Endothelial cell of umbilical vein (primary cell): ENCODE results near the gene IL15. TPM values are rescaled to one million over a fixed set of nuclear protein-coding genes. Genes with fewer than 3 reads are reported as not detected.

Experiments
- BruUV-seq: library from RNA; stranded (reverse); fragments of 400-500 nt; replicated peaks from 2 replicates; lab custom pipeline; 2021; lab: Mats Ljungman, UMichigan
- CTCF ChIA-PET: fragments of 300-600, 350-600 bp; sonication (Branson Sonifier 250); formaldehyde crosslinking; loops from one replicate; lab custom pipeline; 2021; ENCODE audit warnings: antibody characterized with exemption, inconsistent platforms; lab: Charles Lee
- POLR2A ChIA-PET: fragments of 300-600, 350-600 bp; sonication (Branson Sonifier 250); formaldehyde crosslinking; loops from one replicate; lab custom pipeline; 2021; ENCODE audit warnings: antibody characterized with exemption, inconsistent platforms; lab: Charles Lee
- DNase-seq: peaks from one replicate; pipeline ENCODE4 v3.0.0-alpha.2; 2011; ENCODE audit warnings: low read depth, low spot score
- FAIRE-seq: peaks from 2 replicates; lab custom pipeline; 2011; peaks lifted over from hg19 to GRCh38; lab: Jason Lieb, UNC
- H2AFZ ChIP-seq: 2 replicates; pipeline ENCODE4 v1.6.0; 2012; ENCODE audit warnings: low read depth, low read length, control low read depth, inconsistent platforms
- H3K27ac ChIP-seq: 2 replicates; pipeline ENCODE4 v1.5.1; 2011; ENCODE audit warnings: low read depth, mild to moderate bottlenecking, control low read depth, low read length, moderate library complexity; ENCODE audit not compliant: insufficient read depth
- H3K27me3 ChIP-seq, 2 experiments: 2 replicates each; pipeline versions ENCODE4 v1.6.0 to v1.6.1; 2011; ENCODE audit warnings: low read length in 2 of 2, mixed read lengths in 1 of 2; ENCODE audit not compliant: control insufficient read depth in 2 of 2, insufficient read depth in 2 of 2
- H3K36me3 ChIP-seq, 2 experiments: 2 replicates in 1 of 2; 3 replicates in 1 of 2; pipeline ENCODE4 v1.5.1; 2011; ENCODE audit warnings: low read length in 2 of 2, mild to moderate bottlenecking in 1 of 2, moderate library complexity in 1 of 2; ENCODE audit not compliant: control insufficient read depth in 2 of 2, insufficient read depth in 2 of 2; ENCODE audit errors: extremely low read depth in 1 of 2
- H3K4me1 ChIP-seq: 3 replicates; pipeline ENCODE4 v1.5.1; 2011; ENCODE audit warnings: mild to moderate bottlenecking, low read length; ENCODE audit not compliant: control insufficient read depth, insufficient read depth; ENCODE audit errors: extremely low read depth
- H3K4me2 ChIP-seq: 2 replicates; pipeline ENCODE4 v1.6.1; 2011; ENCODE audit warnings: low read length, control low read depth, mixed read lengths; ENCODE audit not compliant: insufficient read depth
- H3K4me3 ChIP-seq, 3 experiments: fragments of 200-600 bp in 1 of 3; sonication (generic), shearing (Covaris generic) in 1 of 3; replicated peaks in 1 of 3; 2 replicates each; pipeline ENCODE4 v1.5.1; 2011 to 2016; ENCODE audit warnings: control low read depth in 3 of 3, low read length in 3 of 3, mild to moderate bottlenecking in 2 of 3, inconsistent platforms in 1 of 3, low read depth in 1 of 3, moderate library complexity in 1 of 3; ENCODE audit not compliant: insufficient read depth in 1 of 3
- H3K79me2 ChIP-seq: 2 replicates; pipeline ENCODE4 v1.6.0; 2012; ENCODE audit warnings: low read length, inconsistent platforms; ENCODE audit not compliant: control insufficient read depth, insufficient read depth
- H3K9ac ChIP-seq: replicated peaks from 2 replicates; pipeline ENCODE3; 2011; ENCODE audit warnings: low read length, control low read depth; ENCODE audit not compliant: insufficient read depth; ENCODE audit errors: extremely low read depth
- H3K9me1 ChIP-seq: replicated peaks from 3 replicates; pipeline ENCODE4 v1.6.0; 2011; ENCODE audit warnings: mild to moderate bottlenecking, low read length; ENCODE audit not compliant: control insufficient read depth, insufficient read depth; ENCODE audit errors: extremely low read depth
- H3K9me3 ChIP-seq: replicated peaks from 2 replicates; pipeline ENCODE4 v1.5.1; 2012; ENCODE audit warnings: low read length, inconsistent platforms; ENCODE audit not compliant: control insufficient read depth, insufficient read depth
- H4K20me1 ChIP-seq: replicated peaks from 2 replicates; pipeline ENCODE3; 2011; ENCODE audit warnings: mild to moderate bottlenecking, low read length; ENCODE audit not compliant: control insufficient read depth, insufficient read depth; ENCODE audit errors: extremely low read depth
- EZH2 ChIP-seq: IDR thresholded peaks from 2 replicates; pipeline ENCODE4 v1.6.1; 2012; ENCODE audit warnings: borderline replicate concordance, low read depth, mild to moderate bottlenecking, moderate library complexity, low read length, inconsistent platforms; ENCODE audit not compliant: severe bottlenecking
- FOS ChIP-seq: IDR thresholded peaks from 2 replicates; pipeline ENCODE4 v1.6.1; 2011; ENCODE audit warnings: mild to moderate bottlenecking, low read length, moderate library complexity, borderline replicate concordance; ENCODE audit not compliant: insufficient read depth
- GATA2 ChIP-seq: IDR thresholded peaks from 2 replicates; pipeline ENCODE4 v1.7.0; 2011; ENCODE audit warnings: low read depth, mild to moderate bottlenecking, moderate library complexity, mixed read lengths, low read length; ENCODE audit not compliant: insufficient read length, insufficient read depth
- JUN ChIP-seq: IDR thresholded peaks from 2 replicates; pipeline ENCODE4 v1.6.1; 2011; ENCODE audit warnings: borderline replicate concordance, low read depth; ENCODE audit not compliant: insufficient read length, insufficient read depth
- MYC ChIP-seq: IDR thresholded peaks from one replicate; pipeline ENCODE4 v1.6.1; 2011; ENCODE audit warnings: mild to moderate bottlenecking, low read depth, low read length
- POLR2A ChIP-seq: IDR thresholded peaks from 2 replicates; pipeline ENCODE4 v1.6.1; 2012; ENCODE audit warnings: low read depth, mild to moderate bottlenecking, control low read depth, low read length
- POLR2AphosphoS5 ChIP-seq: IDR thresholded peaks from 2 replicates; pipeline ENCODE4 v1.6.1; 2012; ENCODE audit warnings: low read depth, mild to moderate bottlenecking, control low read depth, low read length, moderate library complexity; ENCODE audit not compliant: insufficient read depth
- dilution Hi-C: fragments of 300-500 bp; cut with MboI; formaldehyde crosslinking; loops from one replicate; pipeline ENCODE4 v1.15.0; 2019; ENCODE audit warnings: low sequenced_read_pairs; ENCODE audit not compliant: extremely low pct_ligation_motif_present
- intact Hi-C: fragments of 100-400 bp; cut with micrococcal nuclease; formaldehyde crosslinking; loops from one replicate; pipeline ENCODE4 v1.10.0; 2022
- polyA plus RNA-seq, 4 experiments: library from polyadenylated mRNA; depleted of rRNA in 3 of 4; stranded (reverse) in 3 of 4; unstranded in 1 of 4; fragments of >200 nt; gene quantifications; 2 replicates each; pipeline versions ENCODE4 v1.2.1 to v1.2.3, GENCODE V29; 2011 to 2012; ENCODE audit warnings: missing spikeins in 1 of 4
- total RNA-seq: library from RNA; stranded (reverse); gene quantifications from 2 replicates; pipeline ENCODE4 v1.2.3, GENCODE V29; 2021
- TF ChIP-seq, protein P1 (sequence below), 2 donors: IDR thresholded peaks; 1 replicate in 1 of 2; 2 replicates in 1 of 2; pipeline ENCODE4 v1.5.1; 2011; ENCODE audit warnings: low read length in 2 of 2, mild to moderate bottlenecking in 2 of 2, moderate library complexity in 2 of 2, control low read depth in 1 of 2, inconsistent platforms in 1 of 2, low read depth in 1 of 2; ENCODE audit not compliant: insufficient read depth in 1 of 2; ENCODE audit errors: extremely low read depth in 1 of 2
- TF ChIP-seq, protein P2 (sequence below): IDR thresholded peaks from 2 replicates; pipeline ENCODE4 v1.6.1; 2011; ENCODE audit not compliant: insufficient read depth, insufficient read length

Gene IL15
- total and polyA plus RNA-seq, 2 donors (not counting 3 experiments of a cell fraction or from before 2014, with no cell fraction given) = 3.0 to 3.1 TPM

DNA sequence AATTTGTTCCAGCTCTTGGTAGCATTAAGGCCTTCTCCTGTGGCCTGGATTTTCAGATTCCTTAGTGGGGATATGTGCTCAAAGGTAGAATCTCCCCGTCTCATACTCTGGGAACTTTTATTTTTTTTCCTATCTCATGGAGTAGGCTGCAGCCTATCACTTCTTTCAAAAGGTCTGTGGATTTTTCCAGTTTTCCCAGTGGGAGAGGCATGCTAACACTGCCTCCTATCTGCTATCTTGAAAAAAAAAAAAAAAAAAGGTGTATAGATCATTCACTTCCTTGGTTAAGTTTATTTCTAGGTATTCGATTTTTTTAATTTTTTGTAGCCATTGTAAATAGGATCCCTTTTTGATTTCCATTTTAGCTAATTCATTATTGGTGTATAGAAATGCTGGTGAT is 67.1 kb downstream of the IL15 start:
- intact Hi-C loops = loop anchor here (10.0 kb wide), 1 partner anchor 1141 kb away; the partner anchor contains the start of gene INPP4B
- Histone ChIP-seq H2AFZ (no peak overlapping the region), H3K4me2 (no peak overlapping the region), H3K27me3 (no peaks in the 10 kb centered on the region), H3K9me3 (no peaks in the 10 kb centered on the region), H3K9ac (no peak overlapping the region), H3K79me2 (no peaks in the 10 kb centered on the region), H3K9me1 (no peaks in the 10 kb centered on the region), H3K36me3 (no peaks in the 10 kb centered on the region), H4K20me1 (no peaks in the 10 kb centered on the region), H3K27ac (no peak overlapping the region), H3K4me3 (no peak overlapping the region), H3K4me1 (no peaks in the 10 kb centered on the region)
- TF ChIP-seq POLR2A = no peak
- TF ChIP-seq, protein P1, sequence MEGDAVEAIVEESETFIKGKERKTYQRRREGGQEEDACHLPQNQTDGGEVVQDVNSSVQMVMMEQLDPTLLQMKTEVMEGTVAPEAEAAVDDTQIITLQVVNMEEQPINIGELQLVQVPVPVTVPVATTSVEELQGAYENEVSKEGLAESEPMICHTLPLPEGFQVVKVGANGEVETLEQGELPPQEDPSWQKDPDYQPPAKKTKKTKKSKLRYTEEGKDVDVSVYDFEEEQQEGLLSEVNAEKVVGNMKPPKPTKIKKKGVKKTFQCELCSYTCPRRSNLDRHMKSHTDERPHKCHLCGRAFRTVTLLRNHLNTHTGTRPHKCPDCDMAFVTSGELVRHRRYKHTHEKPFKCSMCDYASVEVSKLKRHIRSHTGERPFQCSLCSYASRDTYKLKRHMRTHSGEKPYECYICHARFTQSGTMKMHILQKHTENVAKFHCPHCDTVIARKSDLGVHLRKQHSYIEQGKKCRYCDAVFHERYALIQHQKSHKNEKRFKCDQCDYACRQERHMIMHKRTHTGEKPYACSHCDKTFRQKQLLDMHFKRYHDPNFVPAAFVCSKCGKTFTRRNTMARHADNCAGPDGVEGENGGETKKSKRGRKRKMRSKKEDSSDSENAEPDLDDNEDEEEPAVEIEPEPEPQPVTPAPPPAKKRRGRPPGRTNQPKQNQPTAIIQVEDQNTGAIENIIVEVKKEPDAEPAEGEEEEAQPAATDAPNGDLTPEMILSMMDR (IDR thresholded peaks at IDR 0.05; ENCODE audit: extremely low read depth in 1 of 2, insufficient read depth in 1 of 2, low read depth in 1 of 2, low read length in 2 of 2) = no peak
- no peak for TF ChIP-seq GATA2
- no peak for TF ChIP-seq POLR2AphosphoS5
- TF ChIP-seq JUN = no peak
- no peak for TF ChIP-seq FOS
- TF ChIP-seq, protein P2, sequence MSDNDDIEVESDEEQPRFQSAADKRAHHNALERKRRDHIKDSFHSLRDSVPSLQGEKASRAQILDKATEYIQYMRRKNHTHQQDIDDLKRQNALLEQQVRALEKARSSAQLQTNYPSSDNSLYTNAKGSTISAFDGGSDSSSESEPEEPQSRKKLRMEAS = no peak
- no peak for TF ChIP-seq MYC
- no peak for TF ChIP-seq EZH2
- FAIRE-seq = no peak
- DNase-seq = no peak
- ChIA-PET POLR2A (no interaction called here), CTCF (interaction anchor here (0.8 to 1.8 kb wide), 6 partner anchors 8 to 357 kb away, joined by 3 to 10 read pairs (median 4); no protein-coding TSS in a partner anchor)
- dilution Hi-C loops = no loop called here
- no TSS peak for BruUV-seq
